ENCODE measurements around the gene NEUROG2.
"Not testable (repeated sequence)": the region's sequence is repeated elsewhere in the genome, so short reads cannot be mapped to it uniquely, and the experiment has no call there.

DNA sequence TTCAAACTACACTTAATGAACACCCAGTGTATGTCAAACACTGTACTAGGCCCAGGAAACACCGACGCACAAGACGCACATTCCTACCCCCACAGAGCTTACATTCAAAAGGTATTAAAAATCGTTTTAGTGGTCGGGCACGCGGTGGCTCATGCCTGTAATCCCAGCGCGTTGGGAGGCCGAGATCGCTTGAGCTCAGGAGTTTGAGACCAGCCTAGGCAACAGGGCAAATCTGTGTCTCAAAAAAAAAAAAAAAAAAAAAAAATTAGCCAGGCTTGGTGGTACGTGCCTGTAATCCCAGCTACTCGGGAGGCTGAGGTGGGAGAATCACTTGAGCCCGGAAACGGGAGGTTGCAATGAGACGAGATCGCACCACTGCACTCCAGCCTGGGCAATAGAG lies 6.5 kb upstream of the NEUROG2 start:
- not testable (repeated sequence) for TF ChIP-seq EP300, POLR2AphosphoS5, CTCF (IDR thresholded peaks at IDR 0.05)
